ENCODE results near the gene HOATZ. TPM values are rescaled to one million over a fixed set of nuclear protein-coding genes. Genes with fewer than 3 reads are reported as not detected.

Gene HOATZ
- total RNA-seq, 4 donors from 2014 or later = not detected

GRCh38 chr11:111542606-111543275 lies 28.2 kb downstream of the HOATZ start:
- ATAC-seq (ENCODE audit: low FRiP score) (no peak), DNase-seq (ENCODE audit: low spot score) (no peak)
- no peak for TF ChIP-seq CTCF (IDR thresholded peaks at IDR 0.05)

GRCh38 chr11:111548525-111548924 lies 33.9 kb downstream of the HOATZ start:
- no peak for TF ChIP-seq CTCF (IDR thresholded peaks at IDR 0.05)
- ATAC-seq (ENCODE audit: low FRiP score) (no peak), DNase-seq (ENCODE audit: low spot score) (no peak)

GRCh38 chr11:111549196-111549868 lies 34.8 kb downstream of the HOATZ start:
- no peak for DNase-seq (ENCODE audit: low spot score)
- TF ChIP-seq CTCF (IDR thresholded peaks at IDR 0.05) = no peak
- no peak for ATAC-seq (ENCODE audit: low FRiP score)

- TF ChIP-seq CTCF (IDR thresholded peaks at IDR 0.05) = no peak
- ATAC-seq (ENCODE audit: low FRiP score) = no peak
- no peak for DNase-seq (ENCODE audit: low spot score)
These were observed 35.3 kb downstream of the HOATZ start for GRCh38 chr11:111549869-111550203.

GRCh38 chr11:111550258-111550657 lies 35.7 kb downstream of the HOATZ start:
- no peak for ATAC-seq (ENCODE audit: low FRiP score)
- no peak for TF ChIP-seq CTCF (IDR thresholded peaks at IDR 0.05)
- DNase-seq (ENCODE audit: low spot score) = no peak

- TF ChIP-seq CTCF (IDR thresholded peaks at IDR 0.05) = no peak
- DNase-seq (ENCODE audit: low spot score) (no peak), ATAC-seq (ENCODE audit: low FRiP score) (no peak)
These were observed 40.0 kb downstream of the HOATZ start for GRCh38 chr11:111554532-111554931.

GRCh38 chr11:111555255-111555654 lies 40.7 kb downstream of the HOATZ start:
- no peak for ATAC-seq (ENCODE audit: low FRiP score)
- TF ChIP-seq CTCF (IDR thresholded peaks at IDR 0.05) = no peak
- no peak for DNase-seq (ENCODE audit: low spot score)

Data from omental fat pad (tissue), 4 donors.